K562 (cell line): Measurements from ENCODE around the gene SGPP1. TPM values are rescaled to one million over a fixed set of nuclear protein-coding genes. Genes with fewer than 3 reads are reported as not detected.
"Not testable (repeated sequence)": the region's sequence is repeated elsewhere in the genome, so short reads cannot be mapped to it uniquely, and the experiment has no call there.

Experiments
- ATAC-seq: fragments of 200-7000 bp; cut with Tn5 transposase; 3 replicates; pipeline ENCODE4 v1.9.1; 2020; ENCODE audit warnings: moderate library complexity
- BruUV-seq: library from RNA; stranded (reverse); fragments of 400-500 nt; replicated peaks from 2 replicates; lab custom pipeline; 2021; lab: Mats Ljungman, UMichigan
- CTCF ChIA-PET: fragments of 300-600 bp; formaldehyde crosslinking; extraction: SDS; loops from one replicate; lab custom pipeline; 2021; ENCODE audit warnings: low intra/inter-chr PET ratio; lab: Yijun Ruan, JAX
- POLR2A ChIA-PET: fragments of 300-600, 350-650 bp; sonication (Branson Sonifier 250); formaldehyde crosslinking; extraction: SDS; loops from one replicate; lab custom pipeline; 2021; ENCODE audit warnings: antibody characterized with exemption, inconsistent platforms; lab: Yijun Ruan, JAX
- DNase-seq, 4 experiments: peaks; one replicate each; pipeline versions ENCODE4 v3.0.0 to v3.0.0-alpha.2; 2011 to 2018; ENCODE audit warnings: low spot score in 3 of 4, mixed read lengths in 3 of 4; ENCODE audit errors: extremely low read depth in 1 of 4
- FAIRE-seq: peaks from 2 replicates; lab custom pipeline; 2011; peaks lifted over from hg19 to GRCh38; lab: Jason Lieb, UNC
- H2AFZ ChIP-seq: 2 replicates; pipeline ENCODE4 v1.6.0; 2011; ENCODE audit warnings: low read depth, low read length, control low read depth, inconsistent platforms
- H3K27ac ChIP-seq: fragments of 200-600 bp; 3 replicates; pipeline ENCODE4 v1.8.0; 2011; ENCODE audit warnings: low read depth, mild to moderate bottlenecking, control low read depth, inconsistent platforms, low read length, moderate library complexity, mixed read lengths; ENCODE audit errors: extremely low read depth
- H3K27me3 ChIP-seq, 2 experiments: fragments of 300-600 bp in 1 of 2; 2 replicates in 1 of 2; 3 replicates in 1 of 2; pipeline versions ENCODE4 v1.6.0 to v1.8.0; 2011; ENCODE audit warnings: inconsistent platforms in 2 of 2, low read length in 2 of 2, mild to moderate bottlenecking in 1 of 2, mixed read lengths in 1 of 2, moderate library complexity in 1 of 2; ENCODE audit not compliant: control insufficient read depth in 2 of 2, insufficient read depth in 2 of 2
- H3K36me3 ChIP-seq: fragments of 300-600 bp; 3 replicates; pipeline ENCODE4 v1.8.0; 2011; ENCODE audit warnings: mild to moderate bottlenecking, low read length, inconsistent platforms; ENCODE audit not compliant: control insufficient read depth, insufficient read depth
- H3K4me1 ChIP-seq, 2 experiments: fragments of 200-600 bp in 1 of 2; replicated peaks in 1 of 2; 2 replicates in 1 of 2; 3 replicates in 1 of 2; pipeline versions ENCODE4 v1.5.1 to v1.8.0; 2011; ENCODE audit warnings: inconsistent platforms in 2 of 2, low read length in 2 of 2, mild to moderate bottlenecking in 1 of 2, mixed read lengths in 1 of 2, moderate library complexity in 1 of 2; ENCODE audit not compliant: control insufficient read depth in 2 of 2, insufficient read depth in 2 of 2
- H3K4me2 ChIP-seq: 2 replicates; pipeline ENCODE4 v1.6.1; 2011; ENCODE audit warnings: low read length, control low read depth, inconsistent platforms, mixed read lengths; ENCODE audit not compliant: insufficient read depth
- H3K4me3 ChIP-seq: fragments of 200-600 bp; sonication (generic), shearing (Covaris generic); 2 replicates; pipeline ENCODE4 v1.5.1; 2016; ENCODE audit warnings: control low read depth, inconsistent platforms
- H3K79me2 ChIP-seq: fragments of 200-600 bp; 3 replicates; pipeline ENCODE4 v1.8.0; 2011; ENCODE audit warnings: low read length, inconsistent platforms; ENCODE audit not compliant: control insufficient read depth, insufficient read depth
- H3K9ac ChIP-seq, 2 experiments: 2 replicates each; pipeline versions ENCODE4 v1.6.0 to v1.6.1; 2011; ENCODE audit warnings: low read depth in 2 of 2, low read length in 2 of 2, control low read depth in 1 of 2, inconsistent platforms in 1 of 2, mild to moderate bottlenecking in 1 of 2, mixed read lengths in 1 of 2; ENCODE audit not compliant: insufficient read depth in 1 of 2
- H3K9me1 ChIP-seq: one replicate; pipeline ENCODE4 v1.6.0; 2011; ENCODE audit warnings: inconsistent platforms, mild to moderate bottlenecking, low read length, moderate library complexity; ENCODE audit not compliant: control insufficient read depth, insufficient read depth
- H3K9me3 ChIP-seq: replicated peaks from 2 replicates; pipeline ENCODE4 v1.5.1; 2011; ENCODE audit warnings: low read depth, low read length, inconsistent platforms; ENCODE audit not compliant: control insufficient read depth, insufficient read depth
- H4K20me1 ChIP-seq: replicated peaks from 2 replicates; pipeline ENCODE4 v1.6.1; 2011; ENCODE audit warnings: low read length, inconsistent platforms, mixed read lengths; ENCODE audit not compliant: control insufficient read depth, insufficient read depth
- E2F6 ChIP-seq, 2 experiments: IDR thresholded peaks; 2 replicates each; pipeline ENCODE4 v1.6.1; 2011; ENCODE audit warnings: borderline replicate concordance in 1 of 2, control low read depth in 1 of 2, low read depth in 1 of 2, low read length in 1 of 2, mild to moderate bottlenecking in 1 of 2, mixed read lengths in 1 of 2, moderate library complexity in 1 of 2; ENCODE audit not compliant: insufficient read depth in 1 of 2, insufficient read length in 1 of 2, poor library complexity in 1 of 2, severe bottlenecking in 1 of 2; ENCODE audit errors: extremely low read depth in 1 of 2
- ELK1 ChIP-seq: sonication (generic); formaldehyde crosslinking; IDR thresholded peaks from 2 replicates; pipeline ENCODE4 v1.8.1; 2022; ENCODE audit warnings: missing genetic modification reagents
- HMG20A ChIP-seq: fragments of 450-650 bp; formaldehyde crosslinking; conservative IDR thresholded peaks from 2 replicates; pipeline ENCODE4 v1.4.0; 2020; ENCODE audit warnings: mild to moderate bottlenecking, mixed read lengths
- HNRNPK ChIP-seq: fragments of 200-400 bp; formaldehyde crosslinking; IDR thresholded peaks from one replicate; pipeline ENCODE4 v1.6.1; 2018; ENCODE audit warnings: mild to moderate bottlenecking, low read depth, low read length; ENCODE audit not compliant: poor library complexity, severe bottlenecking
- JUNB ChIP-seq: fragments of 450-650 bp; formaldehyde crosslinking; conservative IDR thresholded peaks from 2 replicates; pipeline ENCODE4 v1.4.0; 2020; ENCODE audit warnings: mild to moderate bottlenecking
- MTA1 ChIP-seq: fragments of 450-650 bp; IDR thresholded peaks from 2 replicates; pipeline ENCODE4 v1.6.1; 2017; ENCODE audit warnings: borderline replicate concordance
- MYBL2 ChIP-seq, 2 experiments: fragments of 450-650 bp in 1 of 2; sonication (generic) in 1 of 2; formaldehyde crosslinking in 1 of 2; IDR thresholded peaks; 2 replicates each; pipeline versions ENCODE4 v1.6.1 to v1.8.1; 2017 to 2022; ENCODE audit warnings: borderline replicate concordance in 1 of 2, inconsistent platforms in 1 of 2, low read depth in 1 of 2, mild to moderate bottlenecking in 1 of 2, missing genetic modification reagents in 1 of 2, moderate library complexity in 1 of 2
- RNF2 ChIP-seq: sonication (generic); IDR thresholded peaks from 2 replicates; pipeline ENCODE4 v1.6.1; 2016
- ZKSCAN1 ChIP-seq: fragments of 150-350 bp; IDR thresholded peaks from 2 replicates; pipeline ENCODE4 v1.6.1; 2016; ENCODE audit warnings: low read depth, low read length
- ZNF408 ChIP-seq: fragments of 250-450 bp; sonication (Bioruptor Pico); IDR thresholded peaks from 2 replicates; pipeline ENCODE4 v1.4.0; 2020; ENCODE audit warnings: low read depth, mild to moderate bottlenecking, moderate library complexity
- WGBS: fragments of 100-300 bp; shearing (Covaris generic); methylation state at CpG from one replicate; pipeline ENCODE4 v1.1.6; 2016; ENCODE audit warnings: low coverage, mixed read lengths; ENCODE audit not compliant: insufficient coverage; ENCODE audit errors: missing lambda C conversion rate; 5-methylcytosine and 5-hydroxymethylcytosine counted together
- in situ Hi-C: fragments of 300-500 bp; cut with MboI; formaldehyde crosslinking; loops from 4 replicates; pipeline ENCODE4 v1.15.0; 2018; ENCODE audit warnings: inconsistent platforms, mixed read lengths
- intact Hi-C: fragments of 100-400 bp; cut with micrococcal nuclease; formaldehyde crosslinking; loops from 2 replicates; pipeline ENCODE4 v1.14.2; 2022
- polyA plus RNA-seq, 8 experiments: library from polyadenylated mRNA; depleted of rRNA in 4 of 8; stranded (reverse) in 5 of 8; unstranded in 3 of 8; fragments of >200 nt; fragmentation: Nextera tagmentation in 2 of 8; fragmentation: Illumina TruSeq in 1 of 8; extraction: Ambion mirVana in 2 of 8; extraction: Trizol in 1 of 8; gene quantifications; 2 replicates each; pipeline versions ENCODE4 v1.2.1 to v1.2.3, GENCODE V29; 2011 to 2014; ENCODE audit warnings: inconsistent platforms in 1 of 8, missing spikeins in 1 of 8
- total RNA-seq, 7 experiments: library from RNA; depleted of rRNA in 6 of 7; stranded (reverse); fragments of >200 nt in 6 of 7; fragmentation: Illumina TruSeq in 2 of 7; extraction: Trizol in 2 of 7; gene quantifications; 2 replicates each; pipeline versions ENCODE4 v1.2.1 to v1.2.3, GENCODE V29; 2011 to 2021; ENCODE audit warnings: low replicate concordance in 1 of 7

The SGPP1 gene
- total and polyA plus RNA-seq, 9 of the 15 experiments (the other 6 are each of a cell fraction or from before 2014, with no cell fraction given): 2.2 to 7.3 (median 5.6) TPM

- no peak for TF ChIP-seq E2F6 (IDR thresholded peaks at IDR 0.05; ENCODE audit: borderline replicate concordance in 1 of 2, extremely low read depth in 1 of 2, insufficient read depth in 1 of 2, insufficient read length in 1 of 2, low read depth in 1 of 2, low read length in 1 of 2, poor library complexity in 1 of 2, severe bottlenecking in 1 of 2)
These were observed 65.1 kb downstream of the SGPP1 start (continued) for GRCh38 chr14:63662776-63663175.

GRCh38 chr14:63661881-63662280, 66.0 kb downstream of the SGPP1 start:
- DNase-seq, CTCF ChIA-PET, BruUV-seq, H3K9ac ChIP-seq, H3K9me3 ChIP-seq, intact Hi-C loops, H4K20me1 ChIP-seq, H3K4me1 ChIP-seq, H3K27ac ChIP-seq, in situ Hi-C loops, H3K9me1 ChIP-seq, H2AFZ ChIP-seq, FAIRE-seq, H3K4me2 ChIP-seq, POLR2A ChIA-PET, H3K79me2 ChIP-seq, H3K36me3 ChIP-seq, ATAC-seq, H3K4me3 ChIP-seq, H3K27me3 ChIP-seq: not testable (repeated sequence)
- 70% methylated on average over 10 of the region's 10 CpGs for WGBS

- CTCF ChIA-PET: no interaction called here
- in situ Hi-C loops: no loop called here
- TF ChIP-seq MYBL2 (IDR thresholded peaks at IDR 0.05; ENCODE audit: low read depth) (no peak), MYBL2 (CRISPR knock-in tag; IDR thresholded peaks at IDR 0.05; ENCODE audit: borderline replicate concordance) (no peak), ZKSCAN1 (no peak), HMG20A (no peak), ZNF408 (CRISPR knock-in tag) (no peak), RNF2 (no peak), HNRNPK (no peak), ELK1 (no peak), MTA1 (no peak), JUNB (no peak)
These were observed 68.1 kb downstream of the SGPP1 start for GRCh38 chr14:63659726-63660125.

More at GRCh38 chr14:63659726-63660125, 68.1 kb downstream of the SGPP1 start:
- Histone ChIP-seq H3K27ac (no peak overlapping the region), H4K20me1 (no peaks in the 10 kb centered on the region), H3K4me1 (peaks cover 0 to 6% of the 10 kb centered on the region in 2 experiments; a peak in 2 of 5 replicates), H3K79me2 (no peaks in the 10 kb centered on the region), H3K27me3 (no peaks in the 10 kb centered on the region), H3K4me3 (no peak overlapping the region), H3K9me3 (no peaks in the 10 kb centered on the region), H3K9me1 (no peaks in the 10 kb centered on the region), H2AFZ (no peak overlapping the region), H3K4me2 (no peak overlapping the region), H3K36me3 (no peaks in the 10 kb centered on the region), H3K9ac (no peak overlapping the region)
- FAIRE-seq: no peak
- no peak for DNase-seq
- intact Hi-C loops: no loop called here
- WGBS: 74% methylated on average over 4 of the region's 4 CpGs
- no TSS peak for BruUV-seq
- POLR2A ChIA-PET: interaction anchor here (0.6 kb wide), 1 partner anchor 57 kb away, joined by 3 read pairs; no protein-coding TSS in a partner anchor
- no peak for ATAC-seq
